ENCODE measurements around the gene ABHD14A.

- TF ChIP-seq CTCF (conservative IDR thresholded peaks at IDR 0.05) (peak; percentile 61), EZH2 (IDR thresholded peaks at IDR 0.05; ENCODE audit: low read depth) (no peak)
These were observed 444 bp upstream of the ABHD14A start for GRCh38 chr3:51974277-51974962.

Measured in PC-9 (cell line).